ENCODE measurements around the gene SIX1.
A peak's percentile ranks its signal among the peaks of the same experiment; 100 is the strongest.

SIX1 gene

GRCh38 chr14:60648934-60649874 lies at the start of gene SIX1:
SIX1 (minus strand) TSS chr14:60649477; CDS start chr14:60649189, 288 bp downstream.
- Mint-ChIP-seq H3K9me3 (peaks cover 5% of the 10 kb centered on the region), H3K27ac (no peak within 1 kb of the TSS), H3K36me3 (peaks cover 6% of the 10 kb centered on the region), H3K27me3 (peaks cover 99% of the 10 kb centered on the region), H3K4me3 (peak within 1 kb of the TSS; percentile 59), H3K4me1 (peaks cover 48% of the 10 kb centered on the region)
- ATAC-seq = peak; percentile 27

GRCh38 chr14:60695327-60695726 lies 46.0 kb upstream of the SIX1 start:
- no peak overlapping the region for H3K27ac Mint-ChIP-seq
- H3K36me3 Mint-ChIP-seq = no peaks in the 10 kb centered on the region
- peaks cover 9% of the 10 kb centered on the region for H3K9me3 Mint-ChIP-seq
- H3K4me1 Mint-ChIP-seq = no peaks in the 10 kb centered on the region
- H3K4me3 Mint-ChIP-seq = no peak overlapping the region
- no peak for ATAC-seq
- H3K27me3 Mint-ChIP-seq = peaks cover 36% of the 10 kb centered on the region

DNA sequence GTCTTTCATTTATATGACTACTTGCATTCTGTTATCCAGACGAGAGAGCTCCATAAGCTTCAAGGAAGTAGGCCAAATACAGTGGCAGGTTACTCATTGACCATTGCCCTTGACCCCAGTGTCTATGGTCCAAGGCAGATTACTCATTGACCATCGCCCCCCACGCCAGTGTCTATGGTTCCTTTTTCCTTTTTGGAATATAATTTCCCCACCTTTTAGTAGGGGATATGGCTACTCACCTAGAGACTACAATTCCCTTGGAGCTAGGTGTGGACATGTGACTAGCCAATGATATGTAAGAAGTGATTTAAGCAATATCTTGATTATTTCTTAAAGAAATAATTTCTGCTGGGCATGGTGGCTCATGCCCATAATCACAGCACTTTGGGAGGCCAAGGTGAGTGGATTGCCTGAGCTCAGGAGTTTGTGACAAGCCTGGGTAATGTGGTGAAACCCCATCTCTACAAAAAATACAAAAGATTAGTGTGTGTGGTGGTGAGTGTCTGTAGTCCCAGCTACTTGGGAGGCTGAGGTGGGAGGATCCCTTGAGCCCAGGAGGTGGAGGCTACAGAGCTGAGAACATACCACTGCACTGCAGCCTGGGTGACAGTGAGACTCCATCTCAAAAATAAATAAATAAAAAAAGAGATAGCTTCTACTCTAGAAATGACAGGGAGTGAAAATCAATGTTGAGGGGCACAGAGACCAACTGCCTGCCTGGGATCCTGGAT lies 42.3 kb upstream of the SIX1 start:
- Mint-ChIP-seq H3K27ac (no peak overlapping the region), H3K4me1 (no peaks in the 10 kb centered on the region), H3K9me3 (peaks cover 3% of the 10 kb centered on the region), H3K27me3 (peaks cover 31% of the 10 kb centered on the region), H3K4me3 (no peak overlapping the region), H3K36me3 (no peaks in the 10 kb centered on the region)
- no peak for ATAC-seq

DNA sequence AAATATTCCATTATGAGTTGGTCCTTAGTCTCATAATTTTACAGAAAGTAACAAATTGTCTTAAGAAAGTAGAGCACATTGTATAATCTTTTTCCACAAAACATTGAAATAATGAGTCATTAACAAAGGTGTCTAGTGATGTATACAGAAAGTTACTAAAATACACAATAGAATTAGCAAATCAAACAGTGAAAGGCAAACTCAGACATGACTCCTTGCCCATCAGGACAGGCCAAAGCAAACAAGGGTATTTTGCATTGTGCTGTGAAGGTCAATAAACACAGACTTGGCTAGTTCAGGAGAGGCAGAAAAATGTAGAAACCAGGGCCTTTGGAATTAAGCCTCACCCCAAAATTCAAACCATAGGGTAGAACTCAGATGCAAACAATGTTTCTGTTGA lies 37.6 kb upstream of the SIX1 start:
- Mint-ChIP-seq H3K4me3 (no peak overlapping the region), H3K27ac (no peak overlapping the region), H3K27me3 (peaks cover 7% of the 10 kb centered on the region), H3K36me3 (no peaks in the 10 kb centered on the region), H3K4me1 (no peaks in the 10 kb centered on the region), H3K9me3 (no peaks in the 10 kb centered on the region)
- no peak for ATAC-seq

GRCh38 chr14:60684203-60684602 lies 34.9 kb upstream of the SIX1 start:
- H3K4me3 Mint-ChIP-seq = no peak overlapping the region
- no peaks in the 10 kb centered on the region for H3K9me3 Mint-ChIP-seq
- no peak for ATAC-seq
- no peak overlapping the region for H3K27ac Mint-ChIP-seq
- H3K4me1 Mint-ChIP-seq = no peaks in the 10 kb centered on the region
- H3K27me3 Mint-ChIP-seq = no peaks in the 10 kb centered on the region
- H3K36me3 Mint-ChIP-seq = no peaks in the 10 kb centered on the region

- H3K4me1 Mint-ChIP-seq = no peaks in the 10 kb centered on the region
- H3K9me3 Mint-ChIP-seq = no peaks in the 10 kb centered on the region
- no peaks in the 10 kb centered on the region for H3K36me3 Mint-ChIP-seq
- no peak overlapping the region for H3K27ac Mint-ChIP-seq
- ATAC-seq = no peak
- H3K4me3 Mint-ChIP-seq = no peak overlapping the region
- H3K27me3 Mint-ChIP-seq = peaks cover under 1% of the 10 kb centered on the region
Measured at GRCh38 chr14:60681271-60681670, 32.0 kb upstream of the SIX1 start.

DNA sequence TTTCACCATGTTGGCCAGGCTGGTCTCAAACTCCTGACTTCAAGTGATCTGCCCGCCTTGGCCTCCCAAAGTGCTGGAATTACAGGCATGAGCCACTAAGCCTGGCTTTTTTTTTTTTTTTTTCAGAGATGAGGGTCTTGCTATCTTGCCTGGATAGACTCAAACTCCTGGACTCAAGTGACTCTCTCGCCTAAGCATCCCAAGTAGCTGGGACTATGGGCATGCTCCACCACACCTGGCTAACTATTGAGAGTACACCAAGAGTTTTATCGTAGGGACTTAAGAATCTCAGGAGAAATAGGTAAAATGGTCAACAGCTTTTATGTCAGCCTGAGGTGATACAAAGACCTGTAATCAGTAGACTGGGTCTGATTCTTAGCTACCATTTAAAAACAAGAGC lies 31.2 kb upstream of the SIX1 start:
- Mint-ChIP-seq H3K4me3 (no peak overlapping the region), H3K27me3 (peaks cover 8% of the 10 kb centered on the region), H3K9me3 (no peaks in the 10 kb centered on the region), H3K27ac (no peak overlapping the region), H3K4me1 (no peaks in the 10 kb centered on the region), H3K36me3 (no peaks in the 10 kb centered on the region)
- no peak for ATAC-seq

GRCh38 chr14:60679566-60680258 lies 30.4 kb upstream of the SIX1 start:
- Mint-ChIP-seq H3K36me3 (no peaks in the 10 kb centered on the region), H3K27ac (no peak overlapping the region), H3K27me3 (peaks cover 10% of the 10 kb centered on the region), H3K4me3 (no peak overlapping the region), H3K4me1 (no peaks in the 10 kb centered on the region), H3K9me3 (no peaks in the 10 kb centered on the region)
- no peak for ATAC-seq

GRCh38 chr14:60677701-60678100 lies 28.4 kb upstream of the SIX1 start:
- Mint-ChIP-seq H3K36me3 (no peaks in the 10 kb centered on the region), H3K4me1 (no peaks in the 10 kb centered on the region), H3K27me3 (peaks cover 10% of the 10 kb centered on the region), H3K4me3 (no peak overlapping the region), H3K27ac (no peak overlapping the region), H3K9me3 (no peaks in the 10 kb centered on the region)
- ATAC-seq = no peak

DNA sequence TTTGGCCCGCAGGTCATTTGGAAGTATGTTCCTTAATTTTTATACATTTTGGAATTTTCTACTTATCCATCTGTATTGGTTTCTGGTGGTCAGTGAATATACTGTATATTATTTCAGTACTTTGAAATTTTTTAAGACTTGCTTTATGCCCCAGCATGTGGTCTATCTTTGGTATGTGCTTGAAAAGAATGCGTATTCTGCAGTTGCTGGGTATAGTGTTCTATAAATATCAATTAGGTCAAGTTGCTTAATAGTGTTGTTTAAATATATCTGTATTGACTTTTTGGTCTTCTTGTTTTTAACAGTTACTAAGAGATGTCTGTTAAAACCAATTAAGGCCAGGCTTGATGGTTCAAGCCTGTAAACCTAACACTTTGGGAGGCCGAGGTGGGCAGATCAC lies 21.7 kb upstream of the SIX1 start:
- H3K4me1 Mint-ChIP-seq = no peaks in the 10 kb centered on the region
- no peak for ATAC-seq
- H3K36me3 Mint-ChIP-seq = no peaks in the 10 kb centered on the region
- H3K9me3 Mint-ChIP-seq = peaks cover 3% of the 10 kb centered on the region
- H3K27me3 Mint-ChIP-seq = peaks cover 7% of the 10 kb centered on the region
- H3K4me3 Mint-ChIP-seq = no peak overlapping the region
- H3K27ac Mint-ChIP-seq = no peak overlapping the region

DNA sequence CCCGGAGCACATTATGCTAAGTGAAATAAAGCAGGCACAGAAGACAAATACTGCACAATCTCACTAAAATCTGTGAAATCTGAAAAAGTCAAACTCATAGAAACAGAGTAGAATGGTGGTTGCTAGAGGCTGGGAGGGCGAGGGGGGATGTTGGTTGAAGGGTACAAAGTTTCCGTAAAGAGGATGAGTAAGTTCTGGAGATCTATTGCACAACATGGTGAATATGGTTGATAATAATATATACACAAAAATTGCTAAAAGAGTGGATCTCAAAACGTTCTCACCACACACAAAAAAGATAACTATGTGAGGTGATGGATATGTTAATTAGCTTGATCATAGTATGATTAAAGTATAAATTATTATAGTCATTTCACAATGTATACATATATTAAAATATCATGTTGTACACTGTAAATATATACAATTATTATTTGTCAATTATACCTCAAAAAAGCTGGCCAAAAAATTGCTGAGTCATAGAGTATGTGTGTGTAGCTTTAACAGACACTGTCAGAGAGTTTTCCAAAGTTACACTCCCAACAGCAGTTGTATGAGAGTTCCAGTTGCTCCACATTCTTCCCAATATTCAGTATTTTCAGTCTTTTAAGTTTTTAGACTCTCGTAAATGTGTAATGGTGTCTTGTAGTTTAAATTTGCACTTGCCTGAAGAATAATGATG lies 19.3 kb upstream of the SIX1 start:
- no peak for ATAC-seq
- H3K9me3 Mint-ChIP-seq = peaks cover 3% of the 10 kb centered on the region
- no peak overlapping the region for H3K4me3 Mint-ChIP-seq
- no peaks in the 10 kb centered on the region for H3K4me1 Mint-ChIP-seq
- peaks cover 10% of the 10 kb centered on the region for H3K27me3 Mint-ChIP-seq
- no peaks in the 10 kb centered on the region for H3K36me3 Mint-ChIP-seq
- no peak overlapping the region for H3K27ac Mint-ChIP-seq

DNA sequence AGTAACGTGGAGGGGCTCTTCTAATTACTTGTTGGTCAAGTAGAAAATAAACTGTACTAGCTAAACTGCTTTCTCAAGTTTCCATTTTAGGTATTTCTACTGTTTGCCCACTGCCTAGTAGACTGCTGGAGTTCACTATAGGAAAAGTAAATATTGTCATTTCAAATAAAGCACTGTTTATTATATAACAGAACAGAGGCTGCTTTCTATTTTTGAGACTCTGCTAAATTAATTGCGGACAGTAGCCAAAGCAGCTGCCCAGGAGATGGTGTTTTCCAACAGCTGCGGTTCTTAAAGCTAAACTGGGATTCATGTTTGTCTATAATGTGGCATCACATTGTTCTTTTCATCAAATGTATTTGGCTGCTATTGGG lies 15.9 kb upstream of the SIX1 start:
- ATAC-seq = no peak
- H3K27ac Mint-ChIP-seq = no peak overlapping the region
- peaks cover 3% of the 10 kb centered on the region for H3K9me3 Mint-ChIP-seq
- H3K27me3 Mint-ChIP-seq = peaks cover 35% of the 10 kb centered on the region
- H3K4me3 Mint-ChIP-seq = no peak overlapping the region
- no peaks in the 10 kb centered on the region for H3K36me3 Mint-ChIP-seq
- H3K4me1 Mint-ChIP-seq = no peaks in the 10 kb centered on the region

- Mint-ChIP-seq H3K27ac (no peak overlapping the region), H3K27me3 (peaks cover 53% of the 10 kb centered on the region), H3K36me3 (no peaks in the 10 kb centered on the region), H3K4me1 (peaks cover 7% of the 10 kb centered on the region), H3K4me3 (no peak overlapping the region), H3K9me3 (no peaks in the 10 kb centered on the region)
- no peak for ATAC-seq
Measured at GRCh38 chr14:60662982-60663381, 13.7 kb upstream of the SIX1 start.

DNA sequence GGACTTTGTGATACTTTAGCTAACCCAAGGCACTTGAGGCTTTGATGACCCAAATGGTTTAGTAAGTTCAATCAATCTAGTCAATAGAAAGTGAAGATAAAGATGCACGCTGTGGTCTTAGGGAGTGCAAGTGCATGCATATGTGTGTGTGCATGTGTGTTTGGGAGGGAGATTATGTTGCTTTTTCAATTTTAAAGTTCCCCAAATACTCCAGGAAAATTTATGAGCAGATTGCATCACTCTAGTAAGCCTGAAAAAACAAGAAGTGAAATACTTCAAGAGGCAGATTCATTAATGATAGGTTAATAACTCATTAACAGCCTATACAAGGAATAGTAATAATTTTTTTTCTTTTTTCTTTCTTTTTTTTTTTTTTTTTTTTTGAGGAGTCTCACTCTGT lies 12.4 kb upstream of the SIX1 start:
- ATAC-seq = no peak
- no peak overlapping the region for H3K27ac Mint-ChIP-seq
- H3K36me3 Mint-ChIP-seq = no peaks in the 10 kb centered on the region
- no peaks in the 10 kb centered on the region for H3K9me3 Mint-ChIP-seq
- no peak overlapping the region for H3K4me3 Mint-ChIP-seq
- peaks cover 12% of the 10 kb centered on the region for H3K4me1 Mint-ChIP-seq
- peaks cover 65% of the 10 kb centered on the region for H3K27me3 Mint-ChIP-seq

Data from stimulated activated memory B cell treated with anti-CD40 and anti-IgM and Interleukin-4, amounts not matched to agents 10 μg/mL and 1 μg/mL and 100 μg/mL, for 72 hours (primary cell).